HG03064 (cell line): Measurements from ENCODE around the gene HSD17B10.
"Not testable (repeated sequence)": the region's sequence is repeated elsewhere in the genome, so short reads cannot be mapped to it uniquely, and the experiment has no call there.

Experiments used
- ATAC-seq: cut with Tn5 transposase; IDR thresholded peaks from one replicate; pipeline ENCODE4 v1.9.1; 2021; ENCODE audit warnings: low read depth; ENCODE audit not compliant: unreplicated experiment

Gene HSD17B10

GRCh38 chrX:53433651-53434639, at the start of gene HSD17B10:
HSD17B10 (minus strand) TSS chrX:53434370; CDS start chrX:53434345, 25 bp downstream.
- ATAC-seq: peak; percentile 89

GRCh38 chrX:53483416-53483815, 49.2 kb upstream of the HSD17B10 start:
- ATAC-seq: no peak

- no peak for ATAC-seq
Measured at GRCh38 chrX:53481816-53482465, 47.8 kb upstream of the HSD17B10 start.

- ATAC-seq: no peak
Measured at GRCh38 chrX:53481093-53481492, 46.9 kb upstream of the HSD17B10 start.

DNA sequence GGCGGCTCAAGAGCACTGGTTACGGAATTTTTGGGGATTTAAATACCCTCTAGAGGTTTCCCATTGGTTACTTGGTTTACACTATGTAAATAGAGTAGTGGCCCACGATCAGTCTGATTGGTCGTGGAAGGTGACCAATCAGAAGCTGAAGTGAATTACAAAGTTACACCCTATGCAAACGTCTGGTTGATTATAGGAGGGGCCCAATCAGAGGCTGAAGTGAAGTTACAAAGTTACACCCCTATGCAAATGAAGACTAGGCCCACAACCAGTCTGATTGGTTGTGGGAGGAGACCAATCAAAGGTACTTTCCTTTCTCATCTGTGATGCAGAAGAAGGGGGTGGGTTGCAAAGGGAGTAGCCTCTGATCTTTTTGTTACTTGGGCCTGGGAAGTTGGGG, 45.1 kb upstream of the HSD17B10 start:
- no peak for ATAC-seq

- no peak for ATAC-seq
Measured at GRCh38 chrX:53476371-53476770, 42.2 kb upstream of the HSD17B10 start.

DNA sequence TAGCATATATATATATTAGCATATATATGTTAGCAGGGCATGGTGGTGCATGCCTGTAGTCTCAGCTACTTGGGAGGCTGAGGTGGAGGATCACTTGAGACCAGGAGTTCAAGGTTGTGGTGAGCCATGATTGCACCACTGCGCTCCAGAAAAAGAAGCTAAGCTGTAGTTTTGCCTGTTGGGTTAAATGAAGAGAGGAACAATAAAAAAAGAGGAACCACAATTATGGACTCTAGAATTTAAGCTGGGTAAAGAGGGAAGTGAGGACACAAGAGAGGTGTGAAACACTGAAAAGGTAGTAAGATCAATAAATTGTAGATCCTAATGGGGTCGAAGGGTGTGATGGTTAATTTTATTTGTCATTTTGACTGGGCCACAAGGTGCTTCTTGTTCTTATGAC, 40.5 kb upstream of the HSD17B10 start:
- ATAC-seq: no peak

DNA sequence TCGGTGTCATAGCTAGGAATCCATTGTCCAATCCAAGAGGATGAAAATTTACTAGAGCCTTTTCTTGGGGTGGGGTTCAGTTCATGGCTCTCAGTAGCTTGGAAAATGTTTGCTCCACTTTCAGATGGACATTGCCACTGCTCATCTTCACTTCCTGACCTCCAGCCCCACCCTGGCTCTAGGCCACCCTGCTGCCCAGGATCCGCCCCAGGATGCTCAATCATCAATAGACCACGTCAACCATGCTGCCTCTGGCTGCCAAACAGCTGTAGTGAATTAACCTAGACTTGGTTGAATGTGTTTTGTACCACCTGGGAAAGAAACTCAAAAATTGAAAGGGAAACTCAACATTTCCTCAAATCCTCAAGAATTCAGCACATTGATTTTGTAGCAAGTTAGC, 37.2 kb upstream of the HSD17B10 start:
- no peak for ATAC-seq

DNA sequence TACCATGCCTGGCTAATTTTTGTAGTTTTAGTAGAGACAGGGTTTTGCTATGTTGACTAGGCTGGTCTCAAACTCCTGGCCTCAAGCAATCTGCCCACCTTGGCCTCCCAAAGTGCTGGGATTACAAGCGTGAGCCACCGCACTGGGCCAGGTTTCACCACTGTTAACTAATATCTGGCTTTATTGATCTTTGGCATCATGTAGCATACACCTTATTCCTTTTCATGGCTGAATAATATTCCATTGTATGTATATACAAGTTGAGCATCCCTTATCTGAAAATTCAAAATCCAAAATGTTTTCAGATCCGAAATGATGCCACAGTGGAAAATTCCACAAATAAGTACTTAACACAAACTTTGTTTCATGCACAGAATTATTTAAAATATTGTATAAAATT, 34.5 kb upstream of the HSD17B10 start:
- ATAC-seq: not testable (repeated sequence)

DNA sequence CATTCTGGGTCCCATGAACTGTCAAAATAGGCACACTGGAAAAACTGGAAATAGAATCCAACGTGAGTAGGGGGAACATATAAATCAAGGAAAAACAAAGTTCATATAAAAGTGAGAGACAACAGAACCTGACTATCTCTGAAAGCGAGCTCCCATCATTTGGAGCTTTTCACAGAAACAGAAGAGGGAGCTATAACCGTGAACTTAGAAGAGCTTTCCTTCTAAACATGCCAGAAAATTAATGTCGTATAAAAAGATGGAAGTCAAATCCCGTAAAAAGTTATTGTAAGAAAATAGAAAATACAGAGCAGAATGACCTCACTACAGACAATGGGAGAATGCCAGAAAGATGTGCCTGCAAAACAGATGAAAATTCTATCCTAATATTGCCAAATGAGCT, 23.9 kb upstream of the HSD17B10 start:
- no peak for ATAC-seq

DNA sequence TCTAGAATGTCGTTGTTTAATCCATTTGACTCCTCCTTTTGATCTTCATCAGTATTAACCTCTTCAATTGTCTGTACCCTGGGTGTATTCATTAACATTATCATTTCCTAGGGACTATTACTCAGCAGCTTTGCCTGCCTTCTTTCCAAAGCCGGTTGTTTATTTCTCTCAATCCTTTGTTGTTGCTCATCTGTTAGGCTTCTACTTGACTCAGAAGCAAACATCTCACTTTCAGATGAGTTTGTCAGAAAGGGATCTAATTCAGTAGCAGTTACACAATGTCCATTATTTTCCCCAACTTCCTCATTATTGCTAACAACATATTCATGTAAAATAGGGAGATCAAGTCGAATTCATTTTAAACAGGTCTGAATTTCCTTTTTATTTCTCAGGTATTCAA, 22.1 kb upstream of the HSD17B10 start:
- ATAC-seq: no peak

DNA sequence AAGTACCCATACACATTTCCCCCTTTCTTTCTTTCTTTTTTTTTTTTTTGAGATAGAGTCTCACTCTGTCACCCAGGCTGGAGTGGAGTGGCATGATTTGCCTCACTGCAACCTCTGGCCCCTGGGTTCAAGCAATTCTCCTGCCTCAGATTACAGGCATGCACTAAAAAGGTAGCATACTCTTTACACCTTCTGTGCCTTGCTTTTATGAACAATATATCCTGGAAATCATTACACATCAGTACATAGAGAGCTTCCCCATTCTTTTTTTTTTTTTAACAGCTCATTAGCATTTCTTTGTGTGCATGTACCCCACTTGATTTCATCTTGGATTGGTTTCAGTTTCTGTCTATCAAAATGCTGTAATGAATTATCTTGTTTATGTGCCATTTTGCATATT, 18.6 kb upstream of the HSD17B10 start:
- no peak for ATAC-seq

- no peak for ATAC-seq
Measured at GRCh38 chrX:53449632-53450031, 15.5 kb upstream of the HSD17B10 start.

DNA sequence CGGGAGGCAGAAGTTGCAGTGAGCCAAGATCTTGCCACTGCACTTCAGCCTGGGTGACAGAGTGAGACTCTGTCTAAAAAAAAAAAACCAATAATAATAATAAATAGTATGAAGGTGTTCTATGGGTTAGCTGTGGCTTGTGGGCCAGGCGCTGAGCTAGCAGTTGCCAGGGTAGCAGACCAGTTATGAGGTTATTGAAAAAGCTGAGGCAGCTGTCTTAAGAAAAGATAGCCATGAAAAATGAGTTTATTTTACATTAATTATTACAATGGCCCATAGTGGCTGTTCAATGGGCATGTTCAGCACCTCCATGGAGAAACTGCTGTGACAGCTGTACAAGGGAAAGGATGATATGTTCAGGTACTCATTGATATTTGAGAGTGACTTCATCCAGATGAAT, 13.3 kb upstream of the HSD17B10 start:
- ATAC-seq: no peak

- ATAC-seq: no peak
Measured at GRCh38 chrX:53445977-53446376, 11.8 kb upstream of the HSD17B10 start.

GRCh38 chrX:53442322-53442631, 8.1 kb upstream of the HSD17B10 start:
- no peak for ATAC-seq

DNA sequence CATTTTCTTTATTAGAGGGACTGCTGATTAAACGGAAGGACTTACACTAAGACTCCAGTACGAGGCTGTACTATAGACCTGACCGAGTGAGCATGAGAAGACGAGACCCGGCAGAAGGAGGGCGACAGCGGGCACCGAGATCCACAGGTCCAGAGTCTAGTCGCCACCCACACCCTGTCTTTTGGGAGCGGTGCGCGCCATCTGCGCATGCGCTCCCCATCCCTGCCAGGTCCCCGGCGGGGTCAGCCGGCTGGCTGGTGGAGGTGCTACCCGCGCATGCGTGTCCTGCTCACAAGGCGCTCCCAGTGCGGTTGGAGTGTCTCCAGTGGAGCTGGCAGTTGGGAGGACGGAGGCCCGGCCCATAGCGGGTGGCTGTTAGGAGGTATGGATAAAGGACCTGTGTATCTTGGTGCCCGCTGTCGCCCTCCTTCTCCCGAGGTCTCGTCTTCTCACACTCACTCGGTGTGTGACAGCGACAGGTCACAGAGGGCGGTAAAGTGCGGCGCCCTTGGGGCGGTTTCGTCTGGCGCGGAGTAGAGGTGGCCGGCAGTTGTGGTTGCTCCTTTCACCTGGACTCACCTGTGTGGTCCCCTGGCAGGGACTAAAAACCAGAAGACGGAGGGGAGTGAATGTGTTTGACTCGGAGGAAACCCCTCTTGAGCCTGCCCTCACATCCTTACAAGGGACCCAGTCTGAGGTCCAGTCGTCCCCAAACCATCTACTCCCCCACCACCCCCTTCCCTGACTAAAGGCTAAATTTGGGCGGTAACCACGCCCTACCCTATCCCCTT, 7.6 kb upstream of the HSD17B10 start:
- no peak for ATAC-seq

GRCh38 chrX:53440621-53441517, 6.7 kb upstream of the HSD17B10 start:
- no peak for ATAC-seq

- no peak for ATAC-seq
Measured at GRCh38 chrX:53440101-53440500, 5.9 kb upstream of the HSD17B10 start.

GRCh38 chrX:53438832-53439230, 4.7 kb upstream of the HSD17B10 start:
- no peak for ATAC-seq
